IMR-90 (cell line): ENCODE data around the gene ARHGAP18. TPM values are rescaled to one million over a fixed set of nuclear protein-coding genes. Genes with fewer than 3 reads are reported as not detected.

ENCODE experiments used
- ATAC-seq: fragments of 200-7000 bp; cut with Tn5 transposase; 2 replicates; pipeline ENCODE4 v1.9.1; 2020; ENCODE audit warnings: low read depth, mild to moderate bottlenecking, moderate library complexity
- BruUV-seq: library from RNA; stranded (reverse); fragments of 400-500 nt; replicated peaks from 2 replicates; lab custom pipeline; 2021; lab: Mats Ljungman, UMichigan
- CTCF ChIA-PET: fragments of 300-600 bp; formaldehyde crosslinking; extraction: SDS; loops from one replicate; lab custom pipeline; 2021; ENCODE audit warnings: antibody characterized with exemption; lab: Yijun Ruan, JAX
- POLR2A ChIA-PET: fragments of 300-600 bp; sonication (Branson Sonifier 250); formaldehyde crosslinking; loops from one replicate; lab custom pipeline; 2022; ENCODE audit warnings: antibody characterized with exemption; ENCODE audit not compliant: unreplicated experiment; lab: Charles Lee
- DNase-seq: peaks from one replicate; pipeline ENCODE4 v3.0.0; 2013
- H2AFZ ChIP-seq: replicated peaks from 2 replicates; pipeline ENCODE3; 2013; ENCODE audit warnings: low read length, mild to moderate bottlenecking; ENCODE audit not compliant: poor library complexity
- H2AK5ac ChIP-seq: 2 replicates; pipeline ENCODE4 v1.6.1; 2013; ENCODE audit warnings: low read depth, low read length, inconsistent platforms
- H2AK9ac ChIP-seq: replicated peaks from 2 replicates; pipeline ENCODE3; 2013; ENCODE audit warnings: mild to moderate bottlenecking, low read depth, low read length, moderate library complexity; ENCODE audit not compliant: poor library complexity
- H2BK120ac ChIP-seq: 2 replicates; pipeline ENCODE4 v1.6.1; 2013; ENCODE audit warnings: low read depth, low read length, inconsistent platforms
- H2BK15ac ChIP-seq: 3 replicates; pipeline ENCODE4 v1.6.1; 2013; ENCODE audit warnings: low read depth, low read length, inconsistent platforms
- H2BK20ac ChIP-seq: 2 replicates; pipeline ENCODE4 v1.6.1; 2013; ENCODE audit warnings: low read depth, mild to moderate bottlenecking, inconsistent platforms, low read length, moderate library complexity
- H2BK5ac ChIP-seq: 2 replicates; pipeline ENCODE4 v1.6.1; 2013; ENCODE audit warnings: mild to moderate bottlenecking, low read depth, low read length, inconsistent platforms; ENCODE audit not compliant: poor library complexity, severe bottlenecking
- H3K14ac ChIP-seq: replicated peaks from 2 replicates; pipeline ENCODE4 v1.6.1; 2013; ENCODE audit warnings: low read depth, low read length, inconsistent platforms
- H3K18ac ChIP-seq: 2 replicates; pipeline ENCODE4 v1.6.1; 2013; ENCODE audit warnings: low read depth, low read length, control low read depth
- H3K23ac ChIP-seq: 2 replicates; pipeline ENCODE4 v1.6.1; 2013; ENCODE audit warnings: low read depth, low read length, inconsistent platforms
- H3K27ac ChIP-seq: 2 replicates; pipeline ENCODE4 v1.5.1; 2013; ENCODE audit warnings: mild to moderate bottlenecking, control low read depth, low read length; ENCODE audit not compliant: insufficient read depth
- H3K27me3 ChIP-seq: 2 replicates; pipeline ENCODE4 v1.6.1; 2013; ENCODE audit warnings: low read length; ENCODE audit not compliant: control insufficient read depth, insufficient read depth
- H3K36me3 ChIP-seq: 2 replicates; pipeline ENCODE4 v1.6.1; 2013; ENCODE audit warnings: low read length, mixed read lengths; ENCODE audit not compliant: control insufficient read depth, insufficient read depth
- H3K4ac ChIP-seq: 2 replicates; pipeline ENCODE4 v1.6.1; 2013; ENCODE audit warnings: low read depth, low read length, inconsistent platforms
- H3K4me1 ChIP-seq: 2 replicates; pipeline ENCODE4 v1.6.1; 2013; ENCODE audit warnings: low read length, mixed read lengths; ENCODE audit not compliant: control insufficient read depth, insufficient read depth
- H3K4me2 ChIP-seq: 2 replicates; pipeline ENCODE4 v1.6.1; 2013; ENCODE audit warnings: low read depth, mild to moderate bottlenecking, control low read depth, low read length, moderate library complexity
- H3K4me3 ChIP-seq: 2 replicates; pipeline ENCODE4 v1.5.1; 2013; ENCODE audit warnings: low read depth, mild to moderate bottlenecking, control low read depth, low read length, moderate library complexity; ENCODE audit not compliant: insufficient read depth
- H3K56ac ChIP-seq: 2 replicates; pipeline ENCODE4 v1.6.1; 2013; ENCODE audit warnings: low read length, inconsistent platforms; ENCODE audit not compliant: insufficient read depth; ENCODE audit errors: extremely low read depth
- H3K79me1 ChIP-seq, 2 experiments: 2 replicates each; pipeline ENCODE4 v1.6.1; 2013; ENCODE audit warnings: low read length in 2 of 2, inconsistent platforms in 1 of 2, low read depth in 1 of 2
- H3K9ac ChIP-seq: 2 replicates; pipeline ENCODE4 v1.6.1; 2013; ENCODE audit warnings: low read depth, low read length, control low read depth
- H3K9me1 ChIP-seq: 2 replicates; pipeline ENCODE4 v1.6.1; 2013; ENCODE audit warnings: low read length, inconsistent platforms; ENCODE audit not compliant: insufficient read depth
- H3K9me3 ChIP-seq: 2 replicates; pipeline ENCODE4 v1.6.1; 2013; ENCODE audit warnings: low read length; ENCODE audit not compliant: control insufficient read depth, insufficient read depth
- H4K20me1 ChIP-seq: 2 replicates; pipeline ENCODE4 v1.6.1; 2013; ENCODE audit warnings: low read length, inconsistent platforms; ENCODE audit not compliant: insufficient read depth
- H4K5ac ChIP-seq: 2 replicates; pipeline ENCODE4 v1.6.1; 2013; ENCODE audit warnings: mild to moderate bottlenecking, low read depth, low read length, control low read depth
- H4K8ac ChIP-seq, 2 experiments: 2 replicates each; pipeline ENCODE4 v1.6.1; 2013; ENCODE audit warnings: low read depth in 2 of 2, low read length in 2 of 2, control low read depth in 1 of 2, inconsistent platforms in 1 of 2
- H4K91ac ChIP-seq: 2 replicates; pipeline ENCODE4 v1.6.1; 2013; ENCODE audit warnings: low read depth, low read length, inconsistent platforms; ENCODE audit not compliant: insufficient read depth
- BHLHE40 ChIP-seq: fragments of 150-350 bp; IDR thresholded peaks from 2 replicates; pipeline ENCODE4 v1.6.1; 2016; ENCODE audit warnings: mild to moderate bottlenecking, low read depth, low read length
- CEBPB ChIP-seq: IDR thresholded peaks from 2 replicates; pipeline ENCODE4 v1.6.1; 2012; ENCODE audit warnings: low read depth, low read length, improper control_type of control experiment
- CHD1 ChIP-seq: IDR thresholded peaks from 2 replicates; pipeline ENCODE4 v1.6.1; 2012; ENCODE audit warnings: low read depth, low read length, improper control_type of control experiment
- ELK1 ChIP-seq: fragments of 150-350 bp; IDR thresholded peaks from 2 replicates; pipeline ENCODE4 v1.6.1; 2016; ENCODE audit warnings: low read depth, mild to moderate bottlenecking, low read length, moderate library complexity, borderline replicate concordance
- MAFK ChIP-seq: IDR thresholded peaks from 2 replicates; pipeline ENCODE4 v1.6.1; 2012; ENCODE audit warnings: low read depth, low read length, improper control_type of control experiment
- MXI1 ChIP-seq: IDR thresholded peaks from 2 replicates; pipeline ENCODE4 v1.6.1; 2012; ENCODE audit warnings: low read depth, mild to moderate bottlenecking, low read length, moderate library complexity, borderline replicate concordance
- NFE2L2 ChIP-seq: fragments of 150-350 bp; IDR thresholded peaks from 2 replicates; pipeline ENCODE4 v1.6.1; 2016; ENCODE audit warnings: low read depth, mild to moderate bottlenecking, low read length
- RAD21 ChIP-seq: IDR thresholded peaks from 2 replicates; pipeline ENCODE4 v1.6.1; 2012; ENCODE audit warnings: low read length, improper control_type of control experiment
- RCOR1 ChIP-seq: IDR thresholded peaks from 2 replicates; pipeline ENCODE4 v1.6.1; 2012; ENCODE audit warnings: mild to moderate bottlenecking, low read length, improper control_type of control experiment; ENCODE audit not compliant: insufficient replicate concordance
- RFX5 ChIP-seq: IDR thresholded peaks from 2 replicates; pipeline ENCODE4 v1.8.0; 2012; ENCODE audit warnings: low read depth, mild to moderate bottlenecking, low read length, moderate library complexity
- SMC3 ChIP-seq: fragments of 150-350 bp; IDR thresholded peaks from 2 replicates; pipeline ENCODE4 v1.6.1; 2016; ENCODE audit warnings: low read depth, mild to moderate bottlenecking, antibody characterized with exemption, low read length, moderate library complexity
- WGBS, 2 experiments: methylation state at CpG; one replicate each; pipeline versions ENCODE4 v1.1.5 to v1.1.7; 2013; ENCODE audit warnings: missing lambda C conversion rate in 2 of 2; ENCODE audit not compliant: insufficient read length in 1 of 2; ENCODE audit errors: extremely low coverage in 2 of 2; 5-methylcytosine and 5-hydroxymethylcytosine counted together
- dilution Hi-C: fragments of 300-500 bp; cut with HindIII; formaldehyde crosslinking; loops from one replicate; pipeline ENCODE4 v1.14.3; 2018; ENCODE audit warnings: low sequenced_read_pairs; ENCODE audit not compliant: unreplicated experiment
- in situ Hi-C: fragments of 300-500 bp; cut with MboI; formaldehyde crosslinking; loops from 3 replicates; pipeline ENCODE4 v1.14.3; 2019; ENCODE audit warnings: low sequenced_read_pairs, inconsistent platforms, mixed read lengths
- intact Hi-C: fragments of 100-400 bp; cut with micrococcal nuclease; formaldehyde crosslinking; loops from 2 replicates; pipeline ENCODE4 v1.10.0; 2022
- polyA plus RNA-seq, 3 experiments: library from polyadenylated mRNA; depleted of rRNA; stranded (reverse); fragments of >200 nt; gene quantifications; 2 replicates each; pipeline ENCODE4 v1.2.3, GENCODE V29; 2012; ENCODE audit warnings: low replicate concordance in 1 of 3
- total RNA-seq: library from RNA; depleted of rRNA; stranded (reverse); fragments of >200 nt; gene quantifications from 2 replicates; pipeline ENCODE4 v1.2.3, GENCODE V29; 2012
- TF ChIP-seq, protein P1 (sequence below): conservative IDR thresholded peaks from 2 replicates; pipeline ENCODE4 v1.5.1; 2012; ENCODE audit warnings: mild to moderate bottlenecking, low read depth, low read length, improper control_type of control experiment

ARHGAP18 gene
- total and polyA plus RNA-seq, 2 of the 4 experiments (the other 2 are of a cell fraction) = 6.2 to 17.0 TPM

DNA sequence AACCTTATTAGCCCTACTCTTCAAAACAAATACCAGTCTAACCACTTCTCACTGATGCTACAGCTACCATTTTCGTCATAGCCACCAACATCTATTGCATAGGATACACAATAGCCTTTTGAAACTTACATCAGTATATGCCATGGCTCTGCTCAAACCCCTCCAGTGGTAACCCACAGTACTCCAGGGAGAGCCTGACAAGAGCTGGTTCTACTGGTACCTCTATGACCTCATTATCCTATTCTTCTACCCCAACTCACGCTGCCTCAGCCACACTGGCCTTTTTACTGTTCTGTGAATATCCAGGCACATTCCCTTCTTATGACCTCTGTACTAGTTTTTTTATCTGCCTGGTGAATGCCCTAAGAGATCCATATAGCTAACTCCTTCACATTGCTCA lies 157.6 kb downstream of the ARHGAP18 start:
- H3K4me3 ChIP-seq = no peak overlapping the region
- H3K9me1 ChIP-seq = no peaks in the 10 kb centered on the region
- H2BK5ac ChIP-seq = no peak overlapping the region
- POLR2A ChIA-PET = no interaction called here
- ATAC-seq = no peak
- H3K18ac ChIP-seq = no peak overlapping the region
- H4K5ac ChIP-seq = no peak overlapping the region
- no peak overlapping the region for H3K56ac ChIP-seq
- no peaks in the 10 kb centered on the region; a peak in 1 of 4 replicates for H3K79me1 ChIP-seq
- BruUV-seq = no TSS peak
- no peak overlapping the region for H3K27ac ChIP-seq
- H3K9ac ChIP-seq = no peak overlapping the region
- no peaks in the 10 kb centered on the region for H4K20me1 ChIP-seq
- no peak overlapping the region for H4K8ac ChIP-seq
- in situ Hi-C loops (no loop called here), intact Hi-C loops (no loop called here), dilution Hi-C loops (no loop called here)
- no peak overlapping the region for H2BK20ac ChIP-seq
- WGBS, 2 experiments = 95% methylated on average over 2 of the region's 2 CpGs; no CpG with 5 or more reads in 1 of the 2 experiments
- no peak overlapping the region for H3K23ac ChIP-seq
- no peak overlapping the region for H3K4me2 ChIP-seq
- no peaks in the 10 kb centered on the region for H3K4me1 ChIP-seq
- no peak for DNase-seq
- no peak overlapping the region for H2AK5ac ChIP-seq
- H3K9me3 ChIP-seq = no peaks in the 10 kb centered on the region
- no peak for TF ChIP-seq RAD21
- no peak for TF ChIP-seq CEBPB
- TF ChIP-seq SMC3 = no peak
- no peak for TF ChIP-seq RCOR1
- no peak for TF ChIP-seq RFX5
- TF ChIP-seq MAFK = no peak
- TF ChIP-seq, protein P1, sequence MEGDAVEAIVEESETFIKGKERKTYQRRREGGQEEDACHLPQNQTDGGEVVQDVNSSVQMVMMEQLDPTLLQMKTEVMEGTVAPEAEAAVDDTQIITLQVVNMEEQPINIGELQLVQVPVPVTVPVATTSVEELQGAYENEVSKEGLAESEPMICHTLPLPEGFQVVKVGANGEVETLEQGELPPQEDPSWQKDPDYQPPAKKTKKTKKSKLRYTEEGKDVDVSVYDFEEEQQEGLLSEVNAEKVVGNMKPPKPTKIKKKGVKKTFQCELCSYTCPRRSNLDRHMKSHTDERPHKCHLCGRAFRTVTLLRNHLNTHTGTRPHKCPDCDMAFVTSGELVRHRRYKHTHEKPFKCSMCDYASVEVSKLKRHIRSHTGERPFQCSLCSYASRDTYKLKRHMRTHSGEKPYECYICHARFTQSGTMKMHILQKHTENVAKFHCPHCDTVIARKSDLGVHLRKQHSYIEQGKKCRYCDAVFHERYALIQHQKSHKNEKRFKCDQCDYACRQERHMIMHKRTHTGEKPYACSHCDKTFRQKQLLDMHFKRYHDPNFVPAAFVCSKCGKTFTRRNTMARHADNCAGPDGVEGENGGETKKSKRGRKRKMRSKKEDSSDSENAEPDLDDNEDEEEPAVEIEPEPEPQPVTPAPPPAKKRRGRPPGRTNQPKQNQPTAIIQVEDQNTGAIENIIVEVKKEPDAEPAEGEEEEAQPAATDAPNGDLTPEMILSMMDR = no peak
- TF ChIP-seq BHLHE40 = no peak
- no peak for TF ChIP-seq MXI1
- TF ChIP-seq NFE2L2 = no peak
- no peak for TF ChIP-seq CHD1
- no peak for TF ChIP-seq ELK1
- H2BK120ac ChIP-seq = no peak overlapping the region
- H2AK9ac ChIP-seq = no peak overlapping the region
- no peak overlapping the region for H4K91ac ChIP-seq
- H3K36me3 ChIP-seq = no peaks in the 10 kb centered on the region
- no peaks in the 10 kb centered on the region for H3K27me3 ChIP-seq
- no peak overlapping the region for H2AFZ ChIP-seq
- H2BK15ac ChIP-seq = no peak overlapping the region
- H3K4ac ChIP-seq = no peak overlapping the region
- H3K14ac ChIP-seq = no peak overlapping the region
- CTCF ChIA-PET = interaction anchor here (0.6 kb wide), 1 partner anchor 213 kb away, joined by 3 read pairs; no protein-coding TSS in a partner anchor
